Panc1 (cell line): ENCODE data around the gene SLC22A23. TPM values are rescaled to one million over a fixed set of nuclear protein-coding genes. Genes with fewer than 3 reads are reported as not detected.

Experiments
- ATAC-seq: fragments of 200-7000 bp; cut with Tn5 transposase; 2 replicates; pipeline ENCODE4 v1.9.1; 2020; ENCODE audit warnings: mild to moderate bottlenecking, moderate library complexity
- BruUV-seq: library from RNA; stranded (reverse); fragments of 400-500 nt; replicated peaks from 2 replicates; lab custom pipeline; 2021; lab: Mats Ljungman, UMichigan
- CTCF ChIA-PET: fragments of 300-600 bp; sonication (Branson Sonifier 250); formaldehyde crosslinking; loops from one replicate; lab custom pipeline; 2022; ENCODE audit warnings: antibody characterized with exemption; lab: Charles Lee
- POLR2A ChIA-PET: fragments of 300-600 bp; sonication (Branson Sonifier 250); formaldehyde crosslinking; loops from one replicate; lab custom pipeline; 2022; ENCODE audit warnings: antibody characterized with exemption; lab: Charles Lee
- DNase-seq: peaks from one replicate; pipeline ENCODE4 v3.0.0-alpha.2; 2010; ENCODE audit warnings: low read depth, low spot score
- H3K27ac ChIP-seq: 2 replicates; pipeline ENCODE4 v1.5.1; 2011; ENCODE audit warnings: mild to moderate bottlenecking, low read length, inconsistent platforms
- H3K27me3 ChIP-seq: fragments of 200-500 bp; sonication (Bioruptor generic); 2 replicates; pipeline ENCODE4 v1.6.0; 2014; ENCODE audit warnings: low read length, inconsistent platforms; ENCODE audit not compliant: control insufficient read depth, insufficient read depth
- H3K36me3 ChIP-seq: fragments of 200-500 bp; sonication (Bioruptor generic); 2 replicates; pipeline ENCODE4 v1.5.1; 2014; ENCODE audit warnings: inconsistent platforms, mild to moderate bottlenecking, low read length, moderate library complexity; ENCODE audit not compliant: control insufficient read depth, insufficient read depth
- H3K4me1 ChIP-seq: 2 replicates; pipeline ENCODE4 v1.5.1; 2011; ENCODE audit warnings: inconsistent platforms, mild to moderate bottlenecking, low read length, moderate library complexity; ENCODE audit not compliant: control insufficient read depth, insufficient read depth
- H3K4me3 ChIP-seq, 2 experiments: 2 replicates each; pipeline ENCODE4 v1.5.1; 2011 to 2012; ENCODE audit warnings: low read depth in 2 of 2, low read length in 2 of 2, mild to moderate bottlenecking in 2 of 2, inconsistent platforms in 1 of 2, moderate library complexity in 1 of 2
- H3K9me3 ChIP-seq: fragments of 200-500 bp; sonication (Bioruptor generic); 2 replicates; pipeline ENCODE4 v1.5.1; 2014; ENCODE audit warnings: low read depth, mild to moderate bottlenecking, inconsistent platforms, low read length, moderate library complexity; ENCODE audit not compliant: control insufficient read depth, insufficient read depth
- CTCF ChIP-seq: fragments of 450-650 bp; IDR thresholded peaks from 2 replicates; pipeline ENCODE4 v1.5.1; 2017; ENCODE audit warnings: mild to moderate bottlenecking
- POLR2AphosphoS5 ChIP-seq: IDR thresholded peaks from 2 replicates; pipeline ENCODE4 v1.6.1; 2012; ENCODE audit warnings: mild to moderate bottlenecking, low read depth, low read length, moderate library complexity
- REST ChIP-seq, 2 experiments: IDR thresholded peaks; 2 replicates each; pipeline ENCODE4 v1.6.1; 2011 to 2012; ENCODE audit warnings: low read depth in 2 of 2, control low read depth in 1 of 2, low read length in 1 of 2, mild to moderate bottlenecking in 1 of 2, moderate library complexity in 1 of 2; ENCODE audit not compliant: insufficient read depth in 1 of 2
- SIN3A ChIP-seq: IDR thresholded peaks from 2 replicates; pipeline ENCODE4 v1.6.1; 2012; ENCODE audit warnings: low read depth, mild to moderate bottlenecking, low read length, moderate library complexity, borderline replicate concordance; ENCODE audit not compliant: insufficient read depth
- TCF7L2 ChIP-seq: IDR thresholded peaks from 2 replicates; pipeline ENCODE4 v1.6.1; 2011; ENCODE audit warnings: mild to moderate bottlenecking, low read depth, low read length, inconsistent platforms
- in situ Hi-C: cut with HindIII; loops from 2 replicates; pipeline ENCODE4 v1.10.0; 2016; ENCODE audit warnings: low sequenced_read_pairs, low pct_unique_long_range_greater_than_20kb
- intact Hi-C: fragments of 100-400 bp; cut with micrococcal nuclease; formaldehyde crosslinking; loops from one replicate; pipeline ENCODE4 v1.10.0; 2022; ENCODE audit not compliant: unreplicated experiment
- total RNA-seq: library from RNA; stranded (reverse); gene quantifications from one replicate; pipeline ENCODE4 v1.2.1, GENCODE V29; 2021; ENCODE audit not compliant: unreplicated experiment

SLC22A23 gene
- total RNA-seq, 1 experiment from 2014 or later = 4.5 TPM

- TF ChIP-seq REST (IDR thresholded peaks at IDR 0.05; ENCODE audit: insufficient read depth in 1 of 2, low read depth in 2 of 2, low read length in 1 of 2) = no peak
- no peak for TF ChIP-seq TCF7L2
- no peak for TF ChIP-seq SIN3A
- TF ChIP-seq CTCF = no peak
- TF ChIP-seq POLR2AphosphoS5 = no peak
- H3K9me3 ChIP-seq = no peaks in the 10 kb centered on the region
- ChIA-PET CTCF (no interaction called here), POLR2A (no interaction called here)
- ATAC-seq = no peak
- no peaks in the 10 kb centered on the region for H3K36me3 ChIP-seq
- no peak overlapping the region for H3K4me3 ChIP-seq
- no TSS peak for BruUV-seq
- no peaks in the 10 kb centered on the region for H3K27me3 ChIP-seq
- DNase-seq = no peak
- no peaks in the 10 kb centered on the region for H3K4me1 ChIP-seq
- intact Hi-C loops = no loop called here
- no peak overlapping the region for H3K27ac ChIP-seq
- in situ Hi-C loops = no loop called here
Observed at GRCh38 chr6:3347826-3348225, 109.0 kb downstream of the SLC22A23 start.

- POLR2A ChIA-PET = no interaction called here
- intact Hi-C loops = no loop called here
Observed at GRCh38 chr6:3347247-3347646, 109.6 kb downstream of the SLC22A23 start.

More at GRCh38 chr6:3347247-3347646, 109.6 kb downstream of the SLC22A23 start:
- TF ChIP-seq SIN3A (no peak), REST (IDR thresholded peaks at IDR 0.05; ENCODE audit: insufficient read depth in 1 of 2, low read depth in 2 of 2, low read length in 1 of 2) (no peak), TCF7L2 (no peak), POLR2AphosphoS5 (no peak), CTCF (no peak)
- in situ Hi-C loops = no loop called here
- no peaks in the 10 kb centered on the region for H3K36me3 ChIP-seq
- ATAC-seq (no peak), DNase-seq (no peak)
- no peaks in the 10 kb centered on the region for H3K9me3 ChIP-seq
- CTCF ChIA-PET = no interaction called here
- no peaks in the 10 kb centered on the region for H3K27me3 ChIP-seq
- no TSS peak for BruUV-seq
- no peak overlapping the region for H3K4me3 ChIP-seq
- H3K27ac ChIP-seq = no peak overlapping the region
- H3K4me1 ChIP-seq = no peaks in the 10 kb centered on the region
